ENCODE results near the gene FAM111A. TPM values are rescaled to one million over a fixed set of nuclear protein-coding genes. Genes with fewer than 3 reads are reported as not detected.

The FAM111A gene
- polyA plus RNA-seq, 1 of the 3 experiments (the other 2 are of a cell fraction) = 5.9 TPM

- no peak for DNase-seq
- 67% methylated on average over 4 of the region's 4 CpGs for WGBS (ENCODE audit: low lambda C conversion rate)
- peaks cover 0 to 4% of the 10 kb centered on the region in 2 experiments for H3K36me3 ChIP-seq (replicated peaks in 1 of 2; ENCODE audit: control insufficient read depth in 1 of 2, insufficient read depth in 2 of 2, low read length in 1 of 2)
These were observed 2.9 kb downstream of the FAM111A start for GRCh38 chr11:59145534-59145933.

More at GRCh38 chr11:59145534-59145933, 2.9 kb downstream of the FAM111A start:
- Histone ChIP-seq H3K4me3 (ENCODE audit: low read depth in 2 of 2, low read length in 1 of 2) (peak overlapping the region in 1 of 2 experiments; percentile 49; a peak in 2 of 4 replicates), H3K4me1 (ENCODE audit: control insufficient read depth in 1 of 2, insufficient read depth in 2 of 2, low read depth in 1 of 2, low read length in 1 of 2) (peaks cover 2 to 4% of the 10 kb centered on the region in 2 experiments; a peak in 2 of 4 replicates), H3K4me2 (peak overlapping the region; percentile 71), H3K27me3 (ENCODE audit: insufficient read depth) (no peaks in the 10 kb centered on the region), H3K9me2 (no peaks in the 10 kb centered on the region), H3F3A (replicated peaks; ENCODE audit: insufficient read depth) (peaks cover 20% of the 10 kb centered on the region), H4K20me1 (ENCODE audit: insufficient read depth) (no peaks in the 10 kb centered on the region), H2AFZ (ENCODE audit: low read depth) (peak overlapping the region; percentile 75; the same call in 1 of the 2 replicates), H3K79me2 (ENCODE audit: insufficient read depth) (no peaks in the 10 kb centered on the region; the same call in 1 of the 2 replicates), H3K9me3 (no peaks in the 10 kb centered on the region), H3K27ac (ENCODE audit: low read depth in 2 of 2, low read length in 1 of 2) (no peak overlapping the region), H3K9ac (no peak overlapping the region)
- ChIA-PET CTCF (interaction anchor here (1.5 to 5.9 kb wide), 4 partner anchors 10 to 92 kb away, joined by 3 to 62 read pairs (median 24); partner anchors contain the start of gene DTX4), POLR2A (no interaction called here)
- TF ChIP-seq RAD21 (IDR thresholded peaks at IDR 0.05; ENCODE audit: low read length) (no peak), ZBTB33 (IDR thresholded peaks at IDR 0.05; ENCODE audit: borderline replicate concordance, low read depth) (no peak), RFX5 (IDR thresholded peaks at IDR 0.05; ENCODE audit: low read length) (no peak), USF1 (IDR thresholded peaks at IDR 0.05; ENCODE audit: borderline replicate concordance, low read depth) (no peak), EZH2phosphoT487 (IDR thresholded peaks at IDR 0.05; ENCODE audit: borderline replicate concordance, low read depth) (no peak), IRF3 (IDR thresholded peaks at IDR 0.05; ENCODE audit: low read depth, low read length) (no peak), GABPA (IDR thresholded peaks at IDR 0.05; ENCODE audit: low read depth) (no peak), ELF1 (IDR thresholded peaks at IDR 0.05) (no peak), NRF1 (IDR thresholded peaks at IDR 0.05; ENCODE audit: low read depth, low read length) (no peak), MEF2A (IDR thresholded peaks at IDR 0.05; ENCODE audit: borderline replicate concordance, low read depth) (no peak), CHD2 (IDR thresholded peaks at IDR 0.05; ENCODE audit: low read length, partially characterized antibody) (no peak), RCOR1 (IDR thresholded peaks at IDR 0.05; ENCODE audit: low read length) (no peak), FOXJ3 (CRISPR knock-in tag; IDR thresholded peaks at IDR 0.05) (no peak), SIN3A (IDR thresholded peaks at IDR 0.05; ENCODE audit: borderline replicate concordance, low read depth, low read length) (no peak)
